Neural cell (in vitro differentiated cells): ENCODE results near the gene ZNF701. TPM values are rescaled to one million over a fixed set of nuclear protein-coding genes. Genes with fewer than 3 reads are reported as not detected.

ENCODE experiments used
- H2AFZ ChIP-seq: fragments of 200-600, 300-800 bp; sonication (generic), shearing (Covaris generic); 2 replicates; pipeline ENCODE4 v1.6.0; 2014; ENCODE audit warnings: low read depth, mild to moderate bottlenecking, antibody characterized with exemption, low read length, moderate library complexity
- H3F3A ChIP-seq: fragments of 200-600 bp; shearing (Covaris generic); 2 replicates; pipeline ENCODE4 v1.6.1; 2016; ENCODE audit warnings: mild to moderate bottlenecking, moderate library complexity, mixed read lengths, antibody characterized with exemption, low read length; ENCODE audit not compliant: insufficient read depth, poor library complexity, severe bottlenecking
- H3K27ac ChIP-seq: fragments of 200-600, 300-800 bp; sonication (generic), shearing (Covaris generic); 2 replicates; pipeline ENCODE4 v1.5.1; 2014; ENCODE audit warnings: mild to moderate bottlenecking, low read length, moderate library complexity
- H3K27me3 ChIP-seq: fragments of 300-800, 200-600 bp; sonication (generic), shearing (Covaris generic); 2 replicates; pipeline ENCODE4 v1.6.0; 2014; ENCODE audit warnings: mild to moderate bottlenecking, low read depth, low read length, moderate library complexity; ENCODE audit not compliant: insufficient read depth
- H3K36me3 ChIP-seq: fragments of 300-800, 200-600 bp; sonication (generic), shearing (Covaris generic); 2 replicates; pipeline ENCODE4 v1.5.1; 2014; ENCODE audit warnings: mild to moderate bottlenecking, antibody characterized with exemption, low read length, moderate library complexity; ENCODE audit not compliant: insufficient read depth
- H3K4me2 ChIP-seq: fragments of 300-800, 200-600 bp; sonication (generic), shearing (Covaris generic); 2 replicates; pipeline ENCODE4 v1.6.0; 2014; ENCODE audit warnings: mild to moderate bottlenecking, low read length
- H3K4me3 ChIP-seq: fragments of 300-800, 200-600 bp; sonication (generic), shearing (Covaris generic); 2 replicates; pipeline ENCODE4 v1.5.1; 2014; ENCODE audit warnings: mild to moderate bottlenecking, low read length, moderate library complexity
- H3K79me2 ChIP-seq: fragments of 200-600 bp; shearing (Covaris generic); replicated peaks from 2 replicates; pipeline ENCODE4 v1.6.0; 2014; ENCODE audit warnings: mild to moderate bottlenecking, low read length, moderate library complexity; ENCODE audit not compliant: insufficient read depth
- H3K9ac ChIP-seq: fragments of 300-800, 200-600 bp; sonication (generic), shearing (Covaris generic); 2 replicates; pipeline ENCODE4 v1.6.1; 2016; ENCODE audit warnings: mild to moderate bottlenecking, low read length, mixed read lengths
- H3K9me2 ChIP-seq: fragments of 200-600 bp; shearing (Covaris generic); 2 replicates; pipeline ENCODE4 v1.6.1; 2016; ENCODE audit warnings: mild to moderate bottlenecking, low read length, mixed read lengths; ENCODE audit not compliant: insufficient read depth
- H3K9me3 ChIP-seq: fragments of 200-600, 300-800 bp; sonication (generic), shearing (Covaris generic); 2 replicates; pipeline ENCODE4 v1.6.1; 2016; ENCODE audit warnings: mild to moderate bottlenecking, mixed run types, low read length, moderate library complexity, mixed read lengths
- H4K20me1 ChIP-seq: fragments of 200-600 bp; shearing (Covaris generic); 2 replicates; pipeline ENCODE4 v1.6.1; 2016; ENCODE audit warnings: mild to moderate bottlenecking, mixed run types; ENCODE audit not compliant: insufficient read depth
- EP300 ChIP-seq: fragments of 450-650 bp; conservative IDR thresholded peaks from 2 replicates; pipeline ENCODE4 v1.6.1; 2014; ENCODE audit warnings: antibody characterized with exemption, mild to moderate bottlenecking, moderate library complexity; ENCODE audit not compliant: poor library complexity, severe bottlenecking
- EZH2 ChIP-seq: fragments of 200-600, 300-800 bp; shearing (Covaris generic), sonication (generic); IDR thresholded peaks from 2 replicates; pipeline ENCODE4 v1.6.1; 2014; ENCODE audit warnings: antibody characterized with exemption, low read length, borderline replicate concordance, mild to moderate bottlenecking; ENCODE audit not compliant: insufficient read depth, poor library complexity, severe bottlenecking
- MXI1 ChIP-seq: fragments of 450-650 bp; conservative IDR thresholded peaks from 2 replicates; pipeline ENCODE4 v1.6.1; 2014; ENCODE audit warnings: antibody characterized with exemption, mild to moderate bottlenecking; ENCODE audit not compliant: poor library complexity, severe bottlenecking
- POLR2AphosphoS5 ChIP-seq: IDR thresholded peaks from 2 replicates; pipeline ENCODE4 v1.6.1; 2012
- RAD21 ChIP-seq: fragments of 450-650 bp; conservative IDR thresholded peaks from 2 replicates; pipeline ENCODE4 v1.6.1; 2014; ENCODE audit warnings: antibody characterized with exemption, mild to moderate bottlenecking, moderate library complexity
- SMC3 ChIP-seq: fragments of 450-650 bp; conservative IDR thresholded peaks from 2 replicates; pipeline ENCODE4 v1.6.1; 2014; ENCODE audit warnings: antibody characterized with exemption, mild to moderate bottlenecking, moderate library complexity; ENCODE audit not compliant: poor library complexity
- TAF1 ChIP-seq: IDR thresholded peaks from 2 replicates; pipeline ENCODE4 v1.6.1; 2012; ENCODE audit warnings: low read depth
- polyA plus RNA-seq: library from polyadenylated mRNA; depleted of rRNA; stranded (reverse); fragments of >200 nt; gene quantifications from 2 replicates; pipeline ENCODE4 v1.2.3, GENCODE V29; 2014
- TF ChIP-seq, protein P1 (sequence below): fragments of 450-650 bp; IDR thresholded peaks from 2 replicates; pipeline ENCODE4 v1.5.1; 2014; ENCODE audit warnings: antibody characterized with exemption, mild to moderate bottlenecking, moderate library complexity; ENCODE audit not compliant: poor library complexity, severe bottlenecking
- TF ChIP-seq, protein P2 (sequence below): IDR thresholded peaks from 2 replicates; pipeline ENCODE4 v1.6.1; 2012; ENCODE audit warnings: borderline replicate concordance

ZNF701 gene
- polyA plus RNA-seq, 1 donor from 2014 or later = 8.0 TPM

DNA sequence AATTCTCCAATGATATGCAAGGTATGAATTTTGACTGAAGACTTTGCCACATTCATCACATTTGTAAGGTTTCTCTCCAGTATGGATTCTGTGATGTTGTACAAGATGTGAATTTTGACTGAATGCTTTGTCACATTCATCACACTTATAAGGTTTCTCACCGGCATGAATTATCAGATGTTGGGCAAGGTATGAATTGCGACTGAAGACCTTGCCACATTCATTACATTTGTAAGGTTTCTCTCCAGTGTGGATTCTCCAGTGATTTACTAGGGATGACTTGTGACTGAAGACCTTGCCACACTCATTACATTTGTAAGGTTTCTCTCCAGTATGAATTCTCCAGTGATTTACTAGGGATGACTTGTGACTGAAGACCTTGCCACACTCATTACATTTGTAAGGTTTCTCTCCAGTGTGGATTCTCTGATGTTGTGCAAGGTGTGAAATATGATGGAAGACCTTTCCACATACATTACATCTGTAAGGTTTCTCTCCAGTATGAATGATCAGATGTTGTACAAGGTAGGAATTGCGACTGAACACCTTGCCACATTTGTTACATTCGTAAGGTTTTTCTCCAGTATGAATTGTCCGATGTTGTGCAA, 43.3 kb downstream of the ZNF701 start:
- no peak overlapping the region for H3K9ac ChIP-seq
- no peak overlapping the region for H3K4me3 ChIP-seq
- no peaks in the 10 kb centered on the region for H3K79me2 ChIP-seq
- TF ChIP-seq MXI1 = no peak
- H3K9me2 ChIP-seq = no peaks in the 10 kb centered on the region
- no peak overlapping the region for H3K4me2 ChIP-seq
- peaks cover 6% of the 10 kb centered on the region for H3K36me3 ChIP-seq
- H3K9me3 ChIP-seq = no peaks in the 10 kb centered on the region
- no peak overlapping the region for H2AFZ ChIP-seq
- H3K27me3 ChIP-seq = no peaks in the 10 kb centered on the region
- H3F3A ChIP-seq = no peaks in the 10 kb centered on the region
- H4K20me1 ChIP-seq = no peaks in the 10 kb centered on the region
- H3K27ac ChIP-seq = no peak overlapping the region

DNA sequence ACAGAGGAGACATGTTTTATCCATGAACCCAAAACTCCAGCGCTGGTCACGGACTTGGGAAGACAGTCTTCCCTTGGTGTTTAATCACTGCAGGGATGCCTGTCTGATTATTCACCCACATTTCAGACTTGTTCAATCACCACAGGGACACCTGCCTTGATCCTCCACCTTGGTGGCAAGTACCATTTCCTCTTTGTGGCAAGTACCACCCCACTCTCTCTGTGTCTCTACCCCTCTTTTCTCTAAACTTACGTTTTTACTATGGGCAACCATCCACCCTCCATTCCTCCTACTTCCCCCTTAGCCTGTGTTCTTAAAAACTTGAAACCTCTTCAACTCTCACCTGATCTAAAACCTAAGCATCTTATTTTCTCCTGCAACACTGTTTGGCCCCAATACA, 51.3 kb downstream of the ZNF701 start:
- Histone ChIP-seq H3K27me3 (no peaks in the 10 kb centered on the region), H3F3A (no peaks in the 10 kb centered on the region), H3K9me2 (no peaks in the 10 kb centered on the region), H3K9me3 (no peaks in the 10 kb centered on the region), H4K20me1 (no peaks in the 10 kb centered on the region), H3K4me2 (no peak overlapping the region), H2AFZ (no peak overlapping the region), H3K27ac (no peak overlapping the region), H3K79me2 (no peaks in the 10 kb centered on the region), H3K4me3 (no peak overlapping the region), H3K36me3 (no peaks in the 10 kb centered on the region), H3K9ac (no peak overlapping the region)
- TF ChIP-seq RAD21 (no peak), POLR2AphosphoS5 (no peak), TAF1 (no peak), MXI1 (no peak)
- TF ChIP-seq, protein P1, sequence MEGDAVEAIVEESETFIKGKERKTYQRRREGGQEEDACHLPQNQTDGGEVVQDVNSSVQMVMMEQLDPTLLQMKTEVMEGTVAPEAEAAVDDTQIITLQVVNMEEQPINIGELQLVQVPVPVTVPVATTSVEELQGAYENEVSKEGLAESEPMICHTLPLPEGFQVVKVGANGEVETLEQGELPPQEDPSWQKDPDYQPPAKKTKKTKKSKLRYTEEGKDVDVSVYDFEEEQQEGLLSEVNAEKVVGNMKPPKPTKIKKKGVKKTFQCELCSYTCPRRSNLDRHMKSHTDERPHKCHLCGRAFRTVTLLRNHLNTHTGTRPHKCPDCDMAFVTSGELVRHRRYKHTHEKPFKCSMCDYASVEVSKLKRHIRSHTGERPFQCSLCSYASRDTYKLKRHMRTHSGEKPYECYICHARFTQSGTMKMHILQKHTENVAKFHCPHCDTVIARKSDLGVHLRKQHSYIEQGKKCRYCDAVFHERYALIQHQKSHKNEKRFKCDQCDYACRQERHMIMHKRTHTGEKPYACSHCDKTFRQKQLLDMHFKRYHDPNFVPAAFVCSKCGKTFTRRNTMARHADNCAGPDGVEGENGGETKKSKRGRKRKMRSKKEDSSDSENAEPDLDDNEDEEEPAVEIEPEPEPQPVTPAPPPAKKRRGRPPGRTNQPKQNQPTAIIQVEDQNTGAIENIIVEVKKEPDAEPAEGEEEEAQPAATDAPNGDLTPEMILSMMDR = no peak
- TF ChIP-seq, protein P2, sequence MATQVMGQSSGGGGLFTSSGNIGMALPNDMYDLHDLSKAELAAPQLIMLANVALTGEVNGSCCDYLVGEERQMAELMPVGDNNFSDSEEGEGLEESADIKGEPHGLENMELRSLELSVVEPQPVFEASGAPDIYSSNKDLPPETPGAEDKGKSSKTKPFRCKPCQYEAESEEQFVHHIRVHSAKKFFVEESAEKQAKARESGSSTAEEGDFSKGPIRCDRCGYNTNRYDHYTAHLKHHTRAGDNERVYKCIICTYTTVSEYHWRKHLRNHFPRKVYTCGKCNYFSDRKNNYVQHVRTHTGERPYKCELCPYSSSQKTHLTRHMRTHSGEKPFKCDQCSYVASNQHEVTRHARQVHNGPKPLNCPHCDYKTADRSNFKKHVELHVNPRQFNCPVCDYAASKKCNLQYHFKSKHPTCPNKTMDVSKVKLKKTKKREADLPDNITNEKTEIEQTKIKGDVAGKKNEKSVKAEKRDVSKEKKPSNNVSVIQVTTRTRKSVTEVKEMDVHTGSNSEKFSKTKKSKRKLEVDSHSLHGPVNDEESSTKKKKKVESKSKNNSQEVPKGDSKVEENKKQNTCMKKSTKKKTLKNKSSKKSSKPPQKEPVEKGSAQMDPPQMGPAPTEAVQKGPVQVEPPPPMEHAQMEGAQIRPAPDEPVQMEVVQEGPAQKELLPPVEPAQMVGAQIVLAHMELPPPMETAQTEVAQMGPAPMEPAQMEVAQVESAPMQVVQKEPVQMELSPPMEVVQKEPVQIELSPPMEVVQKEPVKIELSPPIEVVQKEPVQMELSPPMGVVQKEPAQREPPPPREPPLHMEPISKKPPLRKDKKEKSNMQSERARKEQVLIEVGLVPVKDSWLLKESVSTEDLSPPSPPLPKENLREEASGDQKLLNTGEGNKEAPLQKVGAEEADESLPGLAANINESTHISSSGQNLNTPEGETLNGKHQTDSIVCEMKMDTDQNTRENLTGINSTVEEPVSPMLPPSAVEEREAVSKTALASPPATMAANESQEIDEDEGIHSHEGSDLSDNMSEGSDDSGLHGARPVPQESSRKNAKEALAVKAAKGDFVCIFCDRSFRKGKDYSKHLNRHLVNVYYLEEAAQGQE = no peak

DNA sequence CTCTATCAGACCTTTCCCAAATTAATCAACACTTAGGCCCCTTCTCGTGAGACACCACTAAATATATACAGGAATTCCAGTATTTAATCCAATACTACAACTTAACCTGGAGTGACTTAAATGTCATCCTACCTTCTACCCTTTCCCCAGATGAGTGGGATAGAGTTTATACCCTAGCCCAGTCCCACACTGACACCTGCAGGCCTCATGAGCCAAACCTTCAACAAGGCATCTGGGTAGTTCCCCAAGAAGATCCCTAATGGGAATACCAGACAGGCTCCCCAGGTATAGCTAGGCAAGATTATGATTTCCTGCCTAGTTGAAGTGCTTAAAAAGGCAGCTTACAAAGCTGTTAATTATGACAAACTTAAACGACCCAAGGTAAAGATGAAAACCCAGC, 52.2 kb downstream of the ZNF701 start:
- Histone ChIP-seq H4K20me1 (no peaks in the 10 kb centered on the region), H3K4me3 (no peak overlapping the region), H3K9me3 (no peaks in the 10 kb centered on the region), H3K9me2 (no peaks in the 10 kb centered on the region), H3K36me3 (no peaks in the 10 kb centered on the region), H3F3A (no peaks in the 10 kb centered on the region), H3K79me2 (no peaks in the 10 kb centered on the region), H3K27me3 (no peaks in the 10 kb centered on the region), H3K4me2 (no peak overlapping the region), H3K27ac (no peak overlapping the region), H3K9ac (no peak overlapping the region), H2AFZ (no peak overlapping the region)
- TF ChIP-seq, protein P1 = no peak
- TF ChIP-seq RAD21 (no peak), EP300 (no peak), POLR2AphosphoS5 (no peak), MXI1 (no peak), SMC3 (no peak), EZH2 (no peak), TAF1 (no peak)
- TF ChIP-seq, protein P2 = no peak
